GM12878 (cell line): ENCODE data around the gene IFIT3. TPM values are rescaled to one million over a fixed set of nuclear protein-coding genes. Genes with fewer than 3 reads are reported as not detected.

ENCODE experiments used
- ATAC-seq: fragments of 200-7000 bp; cut with Tn5 transposase; 3 replicates; pipeline ENCODE4 v1.9.1; 2020; ENCODE audit warnings: mild to moderate bottlenecking, moderate library complexity
- BruUV-seq: library from RNA; stranded (reverse); fragments of 400-500 nt; replicated peaks from 2 replicates; lab custom pipeline; 2021; lab: Mats Ljungman, UMichigan
- CTCF ChIA-PET: fragments of 300-600 bp; sonication (Branson Sonifier 250); formaldehyde crosslinking; extraction: SDS; loops from one replicate; lab custom pipeline; 2021; ENCODE audit warnings: inconsistent platforms; lab: Yijun Ruan, JAX
- POLR2A ChIA-PET: fragments of 350-600 bp; formaldehyde crosslinking; extraction: SDS; loops from one replicate; lab custom pipeline; 2021; ENCODE audit warnings: inconsistent platforms; lab: Charles Lee
- RAD21 ChIA-PET: fragments of 300-600 bp; sonication (Branson Sonifier 250); formaldehyde crosslinking; loops from one replicate; lab custom pipeline; 2023; ENCODE audit warnings: antibody characterized with exemption; ENCODE audit not compliant: unreplicated experiment; lab: Charles Lee
- SMC1A ChIA-PET: fragments of 300-600 bp; sonication (Branson Sonifier 250); formaldehyde crosslinking; loops from one replicate; lab custom pipeline; 2023; ENCODE audit not compliant: unreplicated experiment, uncharacterized antibody; lab: Charles Lee
- DNase-seq: peaks from one replicate; pipeline ENCODE4 v3.0.0-alpha.2; 2011; ENCODE audit warnings: low read depth, low spot score
- FAIRE-seq: peaks from 3 replicates; lab custom pipeline; 2011; peaks lifted over from hg19 to GRCh38; lab: Jason Lieb, UNC
- H2AFZ ChIP-seq: 2 replicates; pipeline ENCODE4 v1.6.0; 2011; ENCODE audit warnings: low read depth, low read length, control low read depth; ENCODE audit not compliant: control insufficient read depth
- H3K27ac ChIP-seq: 2 replicates; pipeline ENCODE4 v1.5.1; 2011; ENCODE audit warnings: control low read depth; ENCODE audit not compliant: control insufficient read depth, insufficient read depth
- H3K27me3 ChIP-seq, 2 experiments: replicated peaks in 1 of 2; 2 replicates each; pipeline versions ENCODE4 v1.6.0 to v1.6.1; 2011; ENCODE audit warnings: low read length in 1 of 2; ENCODE audit not compliant: control insufficient read depth in 2 of 2, insufficient read depth in 2 of 2
- H3K36me3 ChIP-seq, 2 experiments: 2 replicates each; pipeline ENCODE4 v1.5.1; 2011; ENCODE audit warnings: low read length in 1 of 2; ENCODE audit not compliant: control insufficient read depth in 2 of 2, insufficient read depth in 2 of 2
- H3K4me1 ChIP-seq: 2 replicates; pipeline ENCODE4 v1.6.1; 2011; ENCODE audit warnings: mild to moderate bottlenecking, low read length, moderate library complexity, mixed read lengths; ENCODE audit not compliant: control insufficient read depth, insufficient read depth
- H3K4me2 ChIP-seq: 2 replicates; pipeline ENCODE4 v1.6.0; 2011; ENCODE audit warnings: control low read depth; ENCODE audit not compliant: control insufficient read depth, insufficient read depth
- H3K4me3 ChIP-seq: fragments of 200-600 bp; sonication (generic); 2 replicates; pipeline ENCODE4 v1.5.1; 2016
- H3K79me2 ChIP-seq: 2 replicates; pipeline ENCODE4 v1.6.0; 2011; ENCODE audit warnings: low read length; ENCODE audit not compliant: control insufficient read depth, insufficient read depth
- H3K9ac ChIP-seq: 2 replicates; pipeline ENCODE4 v1.8.0; 2011; ENCODE audit warnings: low read length, control low read depth, mixed read lengths; ENCODE audit not compliant: control insufficient read depth, insufficient read depth
- H3K9me3 ChIP-seq: replicated peaks from 3 replicates; pipeline ENCODE4 v1.5.1; 2011; ENCODE audit warnings: mild to moderate bottlenecking, low read length; ENCODE audit not compliant: control insufficient read depth, insufficient read depth
- H4K20me1 ChIP-seq: 2 replicates; pipeline ENCODE4 v1.6.0; 2011; ENCODE audit not compliant: control insufficient read depth, insufficient read depth
- JUNB ChIP-seq: IDR thresholded peaks from 2 replicates; pipeline ENCODE4 v1.6.1; 2016; ENCODE audit warnings: antibody characterized with exemption, mild to moderate bottlenecking
- KLF5 ChIP-seq: fragments of 450-650 bp; IDR thresholded peaks from 2 replicates; pipeline ENCODE4 v1.6.1; 2014; ENCODE audit warnings: mild to moderate bottlenecking; ENCODE audit not compliant: partially characterized antibody
- RAD51 ChIP-seq: fragments of 450-650 bp; IDR thresholded peaks from 2 replicates; pipeline ENCODE4 v1.6.1; 2016; ENCODE audit warnings: moderate library complexity, mild to moderate bottlenecking, inconsistent platforms
- SKIL ChIP-seq: fragments of 450-650 bp; IDR thresholded peaks from 2 replicates; pipeline ENCODE4 v1.6.1; 2017; ENCODE audit warnings: mild to moderate bottlenecking, low read depth, inconsistent platforms; ENCODE audit not compliant: poor library complexity, severe bottlenecking
- USF2 ChIP-seq: IDR thresholded peaks from 2 replicates; pipeline ENCODE4 v1.6.1; 2011; ENCODE audit warnings: low read depth, low read length, improper control_type of control experiment, borderline replicate concordance
- ZZZ3 ChIP-seq: IDR thresholded peaks from 2 replicates; pipeline ENCODE4 v1.6.1; 2011; ENCODE audit warnings: low read depth; ENCODE audit not compliant: control insufficient read depth, insufficient read length
- WGBS: methylation state at CpG from one replicate; pipeline ENCODE4 v1.1.6; 2016; ENCODE audit warnings: low lambda C conversion rate; ENCODE audit not compliant: insufficient replicate concordance, insufficient coverage; ENCODE audit errors: missing lambda C conversion rate; 5-methylcytosine and 5-hydroxymethylcytosine counted together
- in situ Hi-C: fragments of 300-500 bp; cut with MboI; formaldehyde crosslinking; loops from 9 replicates; pipeline ENCODE4 v1.14.3; 2018; ENCODE audit warnings: mixed read lengths
- intact Hi-C: fragments of 100-400 bp; cut with micrococcal nuclease; formaldehyde crosslinking; loops from one replicate; pipeline ENCODE4 v1.14.2; 2022; ENCODE audit not compliant: unreplicated experiment
- polyA plus RNA-seq, 11 experiments: library from polyadenylated mRNA; depleted of rRNA in 4 of 11; unstranded in 6 of 11; stranded (reverse) in 5 of 11; fragments of >200 nt; fragmentation: Nextera tagmentation in 4 of 11; fragmentation: Illumina TruSeq in 1 of 11; extraction: Ambion mirVana in 4 of 11; extraction: Trizol in 1 of 11; gene quantifications; 1 replicate in 1 of 11; 2 replicates in 10 of 11; pipeline versions ENCODE4 v1.2.1 to v1.2.3, GENCODE V29; 2011 to 2016; ENCODE audit warnings: inconsistent platforms in 2 of 11, missing spikeins in 2 of 11, low read depth in 1 of 11
- total RNA-seq, 4 experiments: library from RNA; depleted of rRNA in 3 of 4; stranded (reverse); fragments of >200 nt in 3 of 4; fragmentation: Illumina TruSeq in 1 of 4; extraction: Trizol in 1 of 4; gene quantifications; 2 replicates each; pipeline versions ENCODE4 v1.2.1 to v1.2.3, GENCODE V29; 2013 to 2021

IFIT3 gene
- total and polyA plus RNA-seq, 10 of the 15 experiments (the other 5 are each of a cell fraction or from before 2014, with no cell fraction given): 27.0 to 70.2 (median 51.1) TPM

- Histone ChIP-seq H3K36me3 (no peaks in the 10 kb centered on the region), H3K4me2 (no peak overlapping the region), H3K27ac (no peak overlapping the region), H2AFZ (no peak overlapping the region), H3K27me3 (no peaks in the 10 kb centered on the region), H3K4me3 (no peak overlapping the region), H3K4me1 (peaks cover 12% of the 10 kb centered on the region; the same call in 1 of the 2 replicates), H4K20me1 (no peaks in the 10 kb centered on the region), H3K9me3 (no peaks in the 10 kb centered on the region), H3K79me2 (no peaks in the 10 kb centered on the region), H3K9ac (no peak overlapping the region)
- SMC1A ChIA-PET: interaction anchor here (1.2 to 4.4 kb wide), 5 partner anchors 19 to 96 kb away, joined by 3 to 60 read pairs (median 4); partner anchors contain the start of gene IFIT1
- CTCF ChIA-PET: interaction anchor here (1.1 to 3.6 kb wide), 4 partner anchors 11 to 103 kb away, joined by 3 to 56 read pairs (median 4); no protein-coding TSS in a partner anchor
- FAIRE-seq (no peak), DNase-seq (no peak), ATAC-seq (peak; percentile 75)
- RAD21 ChIA-PET: interaction anchor here (0.7 to 4.0 kb wide), 7 partner anchors 32 to 198 kb away, joined by 3 to 31 read pairs (median 5); partner anchors contain the start of genes IFIT3, IFIT5 and LIPA
- in situ Hi-C loops (no loop called here), intact Hi-C loops (no loop called here)
- no peak for TF ChIP-seq USF2
- peak; percentile 42; the same call in 1 of the 2 replicates for TF ChIP-seq RAD51
- no peak for TF ChIP-seq KLF5
- TF ChIP-seq ZZZ3: no peak
- TF ChIP-seq JUNB: no peak
- peak; percentile 35 for TF ChIP-seq SKIL
- POLR2A ChIA-PET: interaction anchor here (0.6 kb wide), 1 partner anchor 753 kb away, joined by 5 read pairs; no protein-coding TSS in a partner anchor
- no TSS peak for BruUV-seq
- 35% methylated on average over 1 of the region's 1 CpG for WGBS
These were observed 32.2 kb upstream of the IFIT3 start for GRCh38 chr10:89295597-89295996.
